Measurements from ENCODE around the gene NOD2.

NOD2 gene

DNA sequence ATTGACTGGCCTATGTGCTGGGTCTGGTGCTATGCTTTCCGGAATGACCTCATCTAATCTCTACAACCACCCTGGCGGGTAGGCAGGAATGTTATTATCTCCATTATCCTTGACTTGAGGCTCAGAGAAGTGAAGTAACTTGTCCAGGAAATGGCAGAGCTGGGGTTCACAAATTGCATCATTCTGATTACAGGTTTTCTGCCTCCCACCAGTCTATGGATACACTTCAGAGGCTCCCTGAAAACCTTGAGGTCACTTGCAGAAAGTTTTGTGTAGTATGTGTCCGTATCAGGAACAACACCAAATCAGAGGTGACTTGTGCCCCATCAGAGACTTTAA, 19.1 kb downstream of the NOD2 start:
- no peak overlapping the region for H3K4me3 ChIP-seq (ENCODE audit: low read depth, low read length)

DNA sequence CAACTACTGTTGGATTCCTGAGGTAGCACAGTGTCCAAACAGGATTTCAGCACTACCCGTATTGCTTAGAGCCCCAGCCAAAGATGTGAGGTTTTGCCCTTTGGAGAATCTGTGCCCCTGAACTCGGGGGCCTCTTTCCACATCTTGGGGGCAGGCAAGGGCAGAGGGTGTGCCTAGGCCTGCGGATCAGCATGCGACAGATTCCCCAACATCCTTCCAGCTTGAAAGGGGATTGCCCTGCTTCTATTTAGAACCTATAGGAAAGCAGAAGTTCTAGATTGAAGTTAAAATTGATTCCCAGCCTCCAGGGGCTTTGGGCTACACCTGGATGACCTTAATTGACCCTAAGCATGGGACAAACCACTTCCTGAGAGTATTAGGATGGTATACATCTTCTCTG, 19.6 kb downstream of the NOD2 start:
- H3K4me3 ChIP-seq (ENCODE audit: low read depth, low read length): no peak overlapping the region

DNA sequence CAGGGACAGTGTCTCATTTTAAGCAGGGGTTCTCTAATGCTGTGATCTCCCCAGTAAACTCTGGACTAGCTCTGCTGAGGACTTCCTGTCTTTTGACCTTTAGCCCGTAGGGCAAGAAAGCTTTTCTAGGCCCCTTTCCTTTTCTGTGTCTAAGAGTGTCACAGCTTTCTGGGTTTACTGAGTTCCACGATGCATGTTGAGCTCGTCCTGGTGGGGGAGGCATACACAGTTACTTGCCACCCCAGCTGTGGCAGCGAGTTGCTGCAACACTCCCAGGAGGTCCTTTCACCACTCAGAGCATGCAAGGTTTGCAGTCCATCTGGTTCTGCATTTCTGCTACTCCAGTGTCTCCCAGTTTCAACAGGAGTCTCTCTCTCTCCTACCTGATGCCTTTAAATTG, 23.7 kb downstream of the NOD2 start:
- no peak overlapping the region for H3K4me3 ChIP-seq (ENCODE audit: low read depth, low read length)

DNA sequence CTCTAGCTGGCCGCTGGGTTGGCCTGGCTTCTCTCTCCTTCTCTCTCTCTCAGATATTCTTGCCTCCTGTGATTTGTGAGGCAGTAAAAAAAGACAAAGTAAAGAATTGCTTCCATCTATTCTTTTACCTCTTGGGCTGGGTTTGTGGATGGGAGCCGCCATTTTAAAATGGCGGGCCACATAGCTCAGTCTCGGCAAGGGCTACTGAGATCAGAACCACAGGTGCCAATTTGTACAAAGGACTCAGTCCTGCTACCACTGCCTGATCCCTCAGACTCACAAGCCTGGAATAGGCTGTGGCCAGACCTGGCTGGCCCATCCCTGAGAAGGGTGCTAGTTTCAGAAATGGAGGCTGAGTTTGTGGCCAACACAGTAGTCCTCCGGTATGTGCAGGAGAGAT, 24.1 kb downstream of the NOD2 start:
- no peak overlapping the region for H3K4me3 ChIP-seq (ENCODE audit: low read depth, low read length)

DNA sequence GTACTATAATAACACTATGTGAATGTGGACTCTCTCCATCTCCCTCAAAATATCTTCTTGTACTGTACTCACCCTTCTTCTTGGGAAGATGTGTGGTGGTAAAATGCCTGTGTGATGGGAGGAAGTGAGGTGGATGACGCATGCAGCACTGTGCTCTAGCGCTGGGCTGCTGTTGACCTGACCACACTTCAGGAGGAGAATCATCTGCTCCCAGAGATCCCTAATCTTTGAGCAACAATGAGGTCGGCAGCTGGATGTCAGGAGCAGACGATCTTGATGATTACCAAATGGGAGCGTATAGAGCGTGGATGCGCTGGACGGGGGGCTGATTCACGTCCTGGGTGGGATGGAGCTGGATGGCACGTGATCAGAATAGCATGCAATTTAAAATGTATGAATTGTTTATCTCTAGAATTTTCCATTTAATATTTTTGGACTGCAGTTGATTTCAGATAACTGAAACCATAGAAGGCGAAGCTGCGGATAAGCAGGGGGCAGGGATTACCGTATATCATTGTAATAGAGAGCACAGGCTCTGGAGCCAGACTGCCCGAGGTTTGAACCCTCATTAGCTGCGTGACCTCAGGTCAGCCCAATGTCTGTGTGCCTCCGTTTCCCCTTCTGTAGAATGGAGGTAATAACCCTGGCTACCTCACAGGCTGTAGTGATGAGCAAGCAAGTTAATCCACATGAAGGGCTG, 24.8 kb downstream of the NOD2 start:
- no peak overlapping the region for H3K4me3 ChIP-seq (ENCODE audit: low read depth, low read length)

DNA sequence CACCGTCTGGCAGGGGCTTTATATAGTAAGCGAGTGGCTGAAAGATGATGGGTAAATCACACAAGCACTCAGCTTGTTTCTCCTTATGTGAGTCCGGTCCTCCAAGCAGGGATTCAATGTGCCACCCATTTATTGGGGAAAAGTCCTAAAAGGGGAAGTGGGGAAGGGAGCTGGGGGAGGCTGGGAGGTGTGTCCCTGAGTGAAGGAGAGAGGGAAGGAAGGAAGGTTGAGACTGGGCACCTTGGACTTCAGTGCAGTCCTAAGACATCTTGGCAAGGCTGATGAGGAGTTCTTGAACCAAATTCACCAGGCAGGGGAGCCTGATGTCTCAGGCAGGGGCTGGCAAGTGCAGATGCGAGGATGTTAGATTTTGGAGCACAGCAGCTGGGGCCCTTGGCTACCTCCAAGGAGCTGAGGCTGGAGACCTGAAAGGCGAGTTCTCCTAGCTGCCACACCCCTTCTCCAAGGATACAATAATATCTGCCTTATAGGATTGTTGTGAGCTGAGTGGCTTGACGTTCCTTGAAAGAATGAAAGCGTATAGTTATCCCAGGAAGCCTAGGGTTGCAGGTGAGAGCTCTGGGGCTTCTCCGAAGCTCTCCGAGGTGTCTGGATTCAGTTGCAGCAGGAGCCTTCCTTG, 25.5 kb downstream of the NOD2 start:
- no peak overlapping the region for H3K4me3 ChIP-seq (ENCODE audit: low read depth, low read length)

DNA sequence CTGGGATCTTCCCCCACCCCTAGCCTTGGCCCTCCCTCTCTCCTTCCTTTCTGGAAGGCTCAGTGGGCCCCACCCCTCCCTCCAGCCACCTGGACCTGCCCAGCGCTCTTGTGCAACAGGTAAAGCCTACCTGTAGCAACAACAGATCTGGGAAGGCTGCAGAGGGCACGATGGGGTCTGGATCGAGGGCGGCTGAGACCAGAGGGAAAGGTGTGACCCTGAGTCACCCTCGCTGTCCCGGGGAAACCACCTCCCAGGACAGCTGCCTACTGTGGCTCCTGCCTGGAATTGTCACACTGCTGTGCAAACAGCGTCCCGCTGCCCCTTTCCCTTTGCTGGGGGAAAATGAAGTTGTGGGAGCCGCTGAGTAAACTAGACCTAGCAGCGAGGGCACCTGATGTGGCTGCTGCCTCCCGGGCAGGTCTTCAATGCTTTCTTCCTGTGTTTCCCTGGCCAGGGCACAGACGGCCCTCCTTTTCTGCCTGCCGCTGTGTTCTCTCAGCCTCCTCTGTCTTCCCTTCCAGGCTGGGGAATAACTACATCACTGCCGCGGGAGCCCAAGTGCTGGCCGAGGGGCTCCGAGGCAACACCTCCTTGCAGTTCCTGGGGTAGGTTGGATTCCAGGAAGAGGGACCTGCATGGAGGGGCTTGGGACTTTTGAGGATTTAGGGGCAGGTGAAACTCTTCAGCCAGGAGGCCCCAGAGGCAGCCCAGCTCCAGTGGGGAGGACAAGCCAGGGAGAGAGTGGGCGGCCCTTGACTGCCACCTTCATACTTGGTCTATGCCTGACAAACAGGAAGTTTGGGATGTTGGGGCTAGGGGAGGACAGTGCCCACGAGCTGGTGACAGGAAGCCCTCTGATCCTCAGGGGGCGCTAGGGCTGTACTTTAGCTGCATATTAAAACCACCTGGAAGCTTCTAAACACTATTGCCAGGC, 26.3 kb downstream of the NOD2 start:
- H3K4me3 ChIP-seq (ENCODE audit: low read depth, low read length): no peak overlapping the region

DNA sequence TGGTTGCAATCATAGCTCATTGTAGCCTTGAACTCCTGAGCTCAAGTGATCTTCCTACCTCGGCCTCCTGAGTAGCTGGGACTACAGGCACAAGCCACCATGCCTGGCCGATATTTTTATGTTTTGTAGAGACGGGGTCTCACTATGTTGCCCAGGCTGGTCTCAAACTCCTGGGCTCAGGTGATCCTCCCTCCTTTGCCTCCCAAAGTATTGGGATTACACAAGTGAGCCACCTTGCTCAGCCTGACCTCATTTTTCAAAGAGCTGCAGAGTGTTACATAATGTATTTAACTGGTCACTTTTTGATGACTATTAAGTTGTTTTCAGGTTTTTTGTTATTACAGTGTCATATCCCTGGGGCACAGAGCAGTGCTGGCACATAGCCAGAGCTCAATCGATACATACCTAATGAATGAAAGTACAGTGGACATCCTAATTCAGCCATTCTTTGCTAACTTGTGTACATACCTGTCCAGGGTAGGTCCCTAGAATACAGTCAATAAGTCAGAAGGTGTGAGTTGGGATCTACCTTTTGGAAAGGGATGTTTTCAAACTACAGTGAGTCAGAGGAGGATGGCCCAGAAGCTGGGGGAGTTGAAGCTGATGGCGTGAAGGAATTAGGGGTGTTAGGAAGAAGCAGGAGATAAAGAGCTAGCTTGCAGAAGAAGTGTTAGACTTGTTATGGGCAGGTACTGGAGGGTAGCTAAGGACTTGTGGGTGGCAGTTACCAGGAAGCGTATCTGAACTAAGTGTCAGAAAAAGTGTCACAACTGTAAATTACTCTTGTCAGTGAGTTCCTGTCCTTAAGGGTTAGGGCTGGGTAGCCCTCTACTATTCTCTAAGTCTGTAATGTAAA, 28.4 kb downstream of the NOD2 start:
- H3K4me3 ChIP-seq (ENCODE audit: low read depth, low read length): no peak overlapping the region

DNA sequence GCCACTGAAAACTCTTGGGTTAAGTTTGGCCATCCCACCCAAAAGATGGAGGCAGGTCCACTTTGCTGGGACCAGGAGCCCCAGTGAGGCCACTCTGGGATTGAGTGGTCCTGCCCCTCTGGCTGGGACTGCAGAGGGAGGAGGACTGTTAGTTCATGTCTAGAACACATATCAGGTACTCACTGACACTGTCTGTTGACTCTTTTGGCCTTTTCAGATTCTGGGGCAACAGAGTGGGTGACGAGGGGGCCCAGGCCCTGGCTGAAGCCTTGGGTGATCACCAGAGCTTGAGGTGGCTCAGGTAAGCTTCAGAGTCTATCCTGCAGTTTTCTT, 29.0 kb downstream of the NOD2 start:
- H3K4me3 ChIP-seq (ENCODE audit: low read depth, low read length): no peak overlapping the region

DNA sequence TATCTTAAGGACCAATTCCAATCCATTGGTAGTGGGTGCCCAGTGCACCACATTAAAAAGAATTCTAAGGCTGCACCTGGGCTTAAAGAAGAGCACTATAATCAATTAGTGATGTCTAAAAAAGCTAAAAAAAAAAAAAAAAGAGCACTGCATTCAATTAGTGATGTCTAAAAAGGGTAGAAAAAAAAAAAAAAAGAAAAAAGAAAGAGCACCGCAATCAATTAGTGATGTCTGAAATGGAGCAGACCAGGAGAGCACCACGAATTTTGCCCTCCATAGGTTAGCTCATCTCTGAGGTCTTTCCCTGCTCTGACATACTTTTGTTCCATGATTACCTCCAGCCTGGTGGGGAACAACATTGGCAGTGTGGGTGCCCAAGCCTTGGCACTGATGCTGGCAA, 29.6 kb downstream of the NOD2 start:
- H3K4me3 ChIP-seq (ENCODE audit: low read depth, low read length): no peak overlapping the region

DNA sequence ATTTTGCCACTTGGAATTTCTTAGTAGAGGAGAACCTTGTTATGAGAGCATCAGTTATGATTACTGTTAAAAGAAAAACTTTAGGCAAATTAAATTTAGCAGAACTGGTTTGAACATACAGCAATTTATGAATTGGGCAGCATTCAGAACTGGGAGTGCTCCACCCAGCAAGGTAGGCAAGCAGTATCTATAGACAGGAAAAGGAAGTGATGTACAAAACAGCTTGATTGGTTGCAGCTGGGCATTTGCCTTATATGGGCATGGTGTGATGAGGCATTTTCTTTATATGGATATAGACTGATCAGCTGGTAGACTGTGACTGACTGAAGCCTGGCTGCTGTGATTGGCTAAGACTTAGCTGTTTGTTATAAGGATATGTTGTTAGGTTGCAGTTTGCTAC, 30.9 kb downstream of the NOD2 start:
- H3K4me3 ChIP-seq (ENCODE audit: low read depth, low read length): no peak overlapping the region

DNA sequence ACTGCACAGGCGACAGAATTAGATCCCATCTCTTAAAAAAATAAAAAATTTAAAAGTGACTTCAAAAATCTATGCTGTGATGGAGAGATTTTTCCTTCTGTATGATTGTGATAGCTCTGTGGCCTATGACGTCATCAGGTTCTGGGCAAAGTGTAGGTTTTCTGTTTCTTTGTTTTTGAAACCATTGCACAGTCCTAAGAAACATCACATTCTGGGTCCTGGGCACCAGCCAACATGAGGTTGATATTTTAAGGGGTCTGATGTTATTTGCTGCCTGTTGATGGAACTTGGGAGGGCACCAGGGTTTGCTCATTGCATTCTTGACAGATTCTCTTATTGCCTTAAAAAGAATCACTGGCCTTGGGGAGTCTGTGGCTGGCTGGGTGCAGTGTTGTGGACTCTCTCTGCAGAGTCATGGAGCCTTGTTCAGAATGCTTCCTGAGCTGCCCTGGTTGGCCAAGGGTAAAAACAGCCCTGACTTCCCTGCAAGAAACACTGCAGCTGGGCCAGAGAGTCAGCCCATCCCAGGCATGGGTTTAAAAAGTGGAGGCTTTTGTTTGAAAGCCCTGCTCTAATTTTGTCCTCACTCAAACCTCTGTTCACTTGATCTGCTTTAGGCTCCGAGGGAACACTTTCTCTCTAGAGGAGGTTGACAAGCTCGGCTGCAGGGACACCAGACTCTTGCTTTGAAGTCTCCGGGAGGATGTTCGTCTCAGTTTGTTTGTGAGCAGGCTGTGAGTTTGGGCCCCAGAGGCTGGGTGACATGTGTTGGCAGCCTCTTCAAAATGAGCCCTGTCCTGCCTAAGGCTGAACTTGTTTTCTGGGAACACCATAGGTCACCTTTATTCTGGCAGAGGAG, 38.0 kb downstream of the NOD2 start:
- H3K4me3 ChIP-seq (ENCODE audit: low read depth, low read length): no peak overlapping the region

DNA sequence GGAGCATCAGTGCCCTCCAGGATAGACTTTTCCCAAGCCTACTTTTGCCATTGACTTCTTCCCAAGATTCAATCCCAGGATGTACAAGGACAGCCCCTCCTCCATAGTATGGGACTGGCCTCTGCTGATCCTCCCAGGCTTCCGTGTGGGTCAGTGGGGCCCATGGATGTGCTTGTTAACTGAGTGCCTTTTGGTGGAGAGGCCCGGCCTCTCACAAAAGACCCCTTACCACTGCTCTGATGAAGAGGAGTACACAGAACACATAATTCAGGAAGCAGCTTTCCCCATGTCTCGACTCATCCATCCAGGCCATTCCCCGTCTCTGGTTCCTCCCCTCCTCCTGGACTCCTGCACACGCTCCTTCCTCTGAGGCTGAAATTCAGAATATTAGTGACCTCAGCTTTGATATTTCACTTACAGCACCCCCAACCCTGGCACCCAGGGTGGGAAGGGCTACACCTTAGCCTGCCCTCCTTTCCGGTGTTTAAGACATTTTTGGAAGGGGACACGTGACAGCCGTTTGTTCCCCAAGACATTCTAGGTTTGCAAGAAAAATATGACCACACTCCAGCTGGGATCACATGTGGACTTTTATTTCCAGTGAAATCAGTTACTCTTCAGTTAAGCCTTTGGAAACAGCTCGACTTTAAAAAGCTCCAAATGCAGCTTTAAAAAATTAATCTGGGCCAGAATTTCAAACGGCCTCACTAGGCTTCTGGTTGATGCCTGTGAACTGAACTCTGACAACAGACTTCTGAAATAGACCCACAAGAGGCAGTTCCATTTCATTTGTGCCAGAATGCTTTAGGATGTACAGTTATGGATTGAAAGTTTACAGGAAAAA, 38.8 kb downstream of the NOD2 start:
- H3K4me3 ChIP-seq (ENCODE audit: low read depth, low read length): no peak overlapping the region

DNA sequence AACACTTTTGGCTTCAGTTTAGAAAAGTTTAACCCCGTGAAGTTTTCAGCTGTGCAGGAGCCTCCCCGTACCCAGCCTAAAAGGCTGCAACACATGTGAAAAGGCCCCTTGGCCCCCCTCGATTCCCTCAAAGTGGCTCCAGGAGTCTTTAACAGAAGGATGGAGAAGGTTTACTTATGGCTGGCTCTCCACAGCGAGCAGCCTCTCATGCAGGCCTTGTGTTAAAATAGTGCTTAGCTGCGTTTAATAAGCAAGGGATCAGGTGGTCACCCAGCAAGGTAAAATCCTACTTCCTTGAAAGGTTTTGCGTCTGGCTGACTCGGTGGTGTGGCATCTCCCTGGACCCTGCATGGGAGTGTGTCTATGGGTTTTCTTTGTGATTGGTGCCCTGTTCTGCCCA, 40.1 kb downstream of the NOD2 start:
- H3K4me3 ChIP-seq (ENCODE audit: low read depth, low read length): no peak overlapping the region

DNA sequence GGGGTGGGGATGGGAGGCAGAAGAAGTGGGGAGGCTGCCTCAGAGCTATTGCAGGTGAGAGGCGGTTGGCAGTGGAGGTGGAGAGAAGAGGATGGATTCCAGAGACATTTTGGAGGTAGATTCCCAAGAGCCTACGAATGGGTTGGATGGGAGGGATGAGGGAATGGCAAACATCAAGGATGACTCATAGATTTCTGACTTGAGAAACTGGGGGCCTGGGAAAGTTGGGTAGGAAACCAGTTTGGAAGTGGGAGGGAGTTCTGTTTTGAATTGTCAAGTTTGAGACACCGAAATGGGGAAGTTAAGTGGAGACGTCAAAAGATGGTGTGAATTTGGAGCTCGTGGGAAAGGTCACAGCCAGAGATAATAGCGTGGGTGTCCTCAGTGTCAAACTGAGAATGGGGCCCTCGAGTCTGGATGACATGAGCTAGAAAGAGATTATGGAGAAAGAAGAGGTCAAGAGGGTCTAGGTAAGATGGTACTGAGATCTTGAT, 42.3 kb downstream of the NOD2 start:
- H3K4me3 ChIP-seq (ENCODE audit: low read depth, low read length): no peak overlapping the region

DNA sequence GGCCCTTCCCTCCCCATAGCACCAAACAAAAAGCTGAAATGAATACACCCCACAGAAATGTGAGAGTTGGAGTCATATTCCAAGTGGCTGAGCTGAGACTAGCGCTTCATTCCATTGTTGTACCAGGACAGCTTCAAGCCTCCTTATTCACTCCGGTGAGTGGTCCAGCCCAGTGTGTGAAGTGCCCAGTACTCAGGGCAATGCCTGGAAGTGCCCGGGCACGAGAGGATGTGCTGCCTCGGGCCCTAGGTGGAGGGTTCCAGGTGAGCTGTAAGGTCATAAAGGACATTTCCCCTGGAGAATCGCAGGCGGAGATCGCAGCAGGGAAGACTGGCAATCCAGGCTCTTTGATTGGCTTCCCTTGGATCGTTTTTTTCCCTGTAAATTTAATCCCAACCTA, 43.0 kb downstream of the NOD2 start:
- H3K4me3 ChIP-seq (ENCODE audit: low read depth, low read length): no peak overlapping the region

DNA sequence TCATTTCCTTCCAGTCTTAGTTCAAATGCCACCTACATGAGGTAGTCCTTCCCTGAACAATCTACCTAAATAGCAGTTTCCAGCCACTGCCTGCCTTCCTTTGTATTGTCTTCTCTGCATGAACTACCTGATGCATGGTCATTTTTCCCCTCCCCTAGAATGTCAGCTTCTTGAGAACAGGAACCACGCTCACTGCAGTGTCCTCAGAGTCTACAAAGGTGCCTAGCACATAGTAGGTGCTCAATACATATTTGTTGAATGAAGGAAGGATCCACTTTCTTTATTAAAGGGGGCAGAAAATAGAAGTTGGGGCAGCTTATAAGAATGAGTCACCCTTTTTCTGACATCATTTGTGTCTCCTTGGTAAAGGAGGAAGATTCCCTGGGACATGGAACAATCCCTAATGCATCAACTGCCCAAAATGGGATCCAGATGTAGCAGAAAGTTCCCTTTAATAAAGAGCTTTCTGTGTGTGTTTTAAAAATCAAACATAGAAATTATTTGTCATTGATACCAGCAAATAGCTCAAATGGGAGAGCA, 44.1 kb downstream of the NOD2 start:
- no peak overlapping the region for H3K4me3 ChIP-seq (ENCODE audit: low read depth, low read length)

DNA sequence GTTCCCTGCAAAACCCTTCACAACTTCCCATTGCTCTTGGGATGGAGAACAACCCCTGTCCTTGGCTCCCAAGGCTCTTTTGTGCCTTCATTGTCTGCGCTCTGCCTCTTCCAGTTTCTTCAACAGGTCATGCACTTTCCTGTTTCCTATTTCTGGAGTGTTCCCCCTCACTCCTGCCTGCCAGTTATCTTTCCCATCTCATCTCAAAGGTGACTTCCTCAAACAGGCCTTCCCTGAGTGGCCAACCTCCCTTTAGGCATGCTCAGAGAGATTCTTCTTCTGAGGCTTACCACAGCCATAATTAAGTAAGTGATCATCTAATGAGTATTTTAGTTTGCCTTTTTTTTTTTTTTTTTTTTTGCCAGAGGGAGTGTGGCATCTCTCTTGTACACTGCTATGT, 45.6 kb downstream of the NOD2 start:
- no peak overlapping the region for H3K4me3 ChIP-seq (ENCODE audit: low read depth, low read length)

DNA sequence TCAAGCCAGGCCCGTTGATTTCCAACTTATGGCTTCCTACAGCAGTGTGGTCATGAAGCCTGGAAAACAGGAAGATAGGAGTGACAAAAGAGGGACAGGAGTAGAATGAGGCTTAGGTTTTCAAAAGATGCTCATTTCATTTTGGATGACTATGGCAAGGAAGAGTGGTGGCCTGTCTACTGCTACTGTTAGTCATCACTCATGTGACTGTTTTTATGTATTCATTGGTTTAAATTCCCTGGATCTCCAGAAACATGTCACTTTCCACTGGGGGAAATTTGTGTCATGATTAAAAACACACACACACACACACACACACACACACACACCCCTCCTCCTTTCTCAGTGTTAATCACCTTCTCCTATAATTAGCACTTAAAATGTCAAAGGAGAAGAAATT, 47.3 kb downstream of the NOD2 start:
- H3K4me3 ChIP-seq (ENCODE audit: low read depth, low read length): no peak overlapping the region
